SU-DHL-6 (cell line): ENCODE measurements around the gene ZWILCH.

Experiments used
- H2AFZ ChIP-seq: fragments of 200-600 bp; sonication (generic); 2 replicates; pipeline ENCODE4 v1.6.1; 2014; ENCODE audit warnings: low read depth, mild to moderate bottlenecking, moderate library complexity, mixed read lengths, antibody characterized with exemption, low read length; ENCODE audit not compliant: severe bottlenecking
- H3F3A ChIP-seq: fragments of 200-600 bp; shearing (Covaris generic); 2 replicates; pipeline ENCODE4 v1.6.0; 2016; ENCODE audit warnings: antibody characterized with exemption, mild to moderate bottlenecking; ENCODE audit not compliant: insufficient read depth
- H3K27ac ChIP-seq: fragments of 200-600 bp; sonication (generic); 2 replicates; pipeline ENCODE4 v1.5.1; 2016; ENCODE audit warnings: low read depth, mild to moderate bottlenecking, low read length, moderate library complexity, mixed read lengths
- H3K27me3 ChIP-seq: fragments of 200-600 bp; sonication (generic), shearing (Covaris generic); 2 replicates; pipeline ENCODE4 v1.6.0; 2014; ENCODE audit warnings: mild to moderate bottlenecking, low read length
- H3K36me3 ChIP-seq: fragments of 200-600 bp; sonication (generic); 2 replicates; pipeline ENCODE4 v1.6.1; 2014; ENCODE audit warnings: mild to moderate bottlenecking, low read length, mixed read lengths
- H3K4me2 ChIP-seq: fragments of 300-600, 200-600 bp; shearing (Covaris generic), sonication (generic); 2 replicates; pipeline ENCODE4 v1.6.0; 2014; ENCODE audit warnings: low read length, low read depth, mild to moderate bottlenecking; ENCODE audit not compliant: poor library complexity, severe bottlenecking
- H3K4me3 ChIP-seq: fragments of 200-600 bp; sonication (generic); 2 replicates; pipeline ENCODE4 v1.5.1; 2014; ENCODE audit warnings: antibody characterized with exemption, low read length, mild to moderate bottlenecking, mixed read lengths; ENCODE audit not compliant: insufficient read depth, poor library complexity, severe bottlenecking
- H3K79me2 ChIP-seq: fragments of 200-600 bp; sonication (generic); 2 replicates; pipeline ENCODE4 v1.6.1; 2014; ENCODE audit warnings: mild to moderate bottlenecking, low read length, moderate library complexity; ENCODE audit not compliant: insufficient read depth
- H3K9ac ChIP-seq: fragments of 200-600 bp; sonication (generic); 2 replicates; pipeline ENCODE4 v1.7.0; 2014; ENCODE audit warnings: mild to moderate bottlenecking, low read length
- H3K9me2 ChIP-seq: fragments of 200-600 bp; sonication (generic); replicated peaks from 2 replicates; pipeline ENCODE4 v1.6.1; 2014; ENCODE audit warnings: low read length; ENCODE audit not compliant: insufficient read depth
- H3K9me3 ChIP-seq: fragments of 200-600 bp; sonication (generic); 2 replicates; pipeline ENCODE4 v1.6.1; 2014; ENCODE audit warnings: low read length, mixed read lengths; ENCODE audit not compliant: insufficient read depth
- H4K20me1 ChIP-seq: fragments of 200-600 bp; sonication (generic); 2 replicates; pipeline ENCODE4 v1.6.1; 2014; ENCODE audit warnings: low read depth, mild to moderate bottlenecking, antibody characterized with exemption, low read length, moderate library complexity, mixed read lengths
- CTCF ChIP-seq: fragments of 200-600 bp; sonication (generic); IDR thresholded peaks from one replicate; pipeline ENCODE4 v1.5.1; 2017; ENCODE audit warnings: antibody characterized with exemption, mild to moderate bottlenecking, low read length, moderate library complexity; ENCODE audit not compliant: insufficient read depth, poor library complexity, severe bottlenecking
- EZH2phosphoT487 ChIP-seq: fragments of 200-600 bp; sonication (generic), shearing (Covaris generic); conservative IDR thresholded peaks from 2 replicates; pipeline ENCODE4 v1.6.1; 2018; ENCODE audit warnings: mild to moderate bottlenecking, antibody characterized with exemption, low read length, moderate library complexity, mixed read lengths

Gene ZWILCH

GRCh38 chr15:66472176-66472999 is 32.7 kb upstream of the ZWILCH start:
- Histone ChIP-seq H3K27me3 (no peaks in the 10 kb centered on the region), H3K27ac (no peak overlapping the region), H3K4me2 (no peak overlapping the region), H2AFZ (no peak overlapping the region), H3K9me2 (no peaks in the 10 kb centered on the region), H3K79me2 (no peaks in the 10 kb centered on the region), H3F3A (no peaks in the 10 kb centered on the region), H4K20me1 (no peaks in the 10 kb centered on the region), H3K36me3 (no peaks in the 10 kb centered on the region), H3K9ac (no peak overlapping the region), H3K9me3 (no peaks in the 10 kb centered on the region), H3K4me3 (no peak overlapping the region)
- no peak for TF ChIP-seq CTCF
- no peak for TF ChIP-seq EZH2phosphoT487

- no peaks in the 10 kb centered on the region for H3K36me3 ChIP-seq
- no peaks in the 10 kb centered on the region; the same call in 1 of the 2 replicates for H3K79me2 ChIP-seq
- no peaks in the 10 kb centered on the region for H3K9me2 ChIP-seq
- H3K27me3 ChIP-seq, result no peaks in the 10 kb centered on the region
- H3K4me3 ChIP-seq, result no peak overlapping the region
- TF ChIP-seq CTCF (no peak), EZH2phosphoT487 (no peak)
- no peak overlapping the region for H2AFZ ChIP-seq
- H3K27ac ChIP-seq, result no peak overlapping the region
- no peaks in the 10 kb centered on the region for H3K9me3 ChIP-seq
- no peak overlapping the region for H3K4me2 ChIP-seq
- no peak overlapping the region for H3K9ac ChIP-seq
- H4K20me1 ChIP-seq, result no peaks in the 10 kb centered on the region
- H3F3A ChIP-seq, result no peaks in the 10 kb centered on the region
Measured at GRCh38 chr15:66474135-66474534, 31.0 kb upstream of the ZWILCH start.

GRCh38 chr15:66474963-66475362 is 30.2 kb upstream of the ZWILCH start:
- H3K4me3 ChIP-seq, result no peak overlapping the region
- H3K27me3 ChIP-seq, result no peaks in the 10 kb centered on the region
- H3K9ac ChIP-seq, result no peak overlapping the region
- H3K36me3 ChIP-seq, result no peaks in the 10 kb centered on the region
- no peak overlapping the region for H2AFZ ChIP-seq
- no peak overlapping the region for H3K27ac ChIP-seq
- TF ChIP-seq CTCF (no peak), EZH2phosphoT487 (no peak)
- H4K20me1 ChIP-seq, result no peaks in the 10 kb centered on the region
- H3K4me2 ChIP-seq, result no peak overlapping the region
- H3K9me2 ChIP-seq, result no peaks in the 10 kb centered on the region
- H3F3A ChIP-seq, result no peaks in the 10 kb centered on the region
- no peaks in the 10 kb centered on the region for H3K9me3 ChIP-seq
- H3K79me2 ChIP-seq, result no peaks in the 10 kb centered on the region; the same call in 1 of the 2 replicates
